ENCODE data around the gene PLEKHO1.
"Not testable (repeated sequence)": the region's sequence is repeated elsewhere in the genome, so short reads cannot be mapped to it uniquely, and the experiment has no call there.

PLEKHO1 gene

GRCh38 chr1:150176593-150176992 lies 26.9 kb downstream of the PLEKHO1 start:
- DNase-seq = no peak

GRCh38 chr1:150178548-150178947 lies 28.8 kb downstream of the PLEKHO1 start:
- DNase-seq = no peak

DNA sequence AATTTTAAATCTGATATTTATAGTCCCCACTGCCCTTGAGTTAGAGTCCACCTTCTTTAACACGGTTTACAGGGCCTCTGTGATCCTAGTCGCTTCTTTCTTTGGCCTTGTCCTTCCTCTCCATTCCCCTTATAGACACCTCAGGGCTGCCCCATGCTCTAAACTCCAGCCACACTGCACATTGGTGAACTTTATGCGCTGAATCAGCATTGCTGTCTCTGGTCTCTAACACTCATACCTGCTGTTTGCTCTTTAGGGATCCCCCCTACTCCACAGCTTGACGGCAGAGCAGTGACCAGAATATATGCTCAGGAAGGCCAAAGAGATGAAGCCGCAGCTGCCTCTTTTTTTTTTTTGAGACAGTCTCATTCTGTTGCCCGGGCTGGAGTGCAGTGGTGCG lies 30.2 kb downstream of the PLEKHO1 start:
- DNase-seq = no peak

- no peak for DNase-seq
These were observed 30.8 kb downstream of the PLEKHO1 start for GRCh38 chr1:150180474-150180873.

- no peak for DNase-seq
These were observed 32.5 kb downstream of the PLEKHO1 start for GRCh38 chr1:150182247-150182646.

DNA sequence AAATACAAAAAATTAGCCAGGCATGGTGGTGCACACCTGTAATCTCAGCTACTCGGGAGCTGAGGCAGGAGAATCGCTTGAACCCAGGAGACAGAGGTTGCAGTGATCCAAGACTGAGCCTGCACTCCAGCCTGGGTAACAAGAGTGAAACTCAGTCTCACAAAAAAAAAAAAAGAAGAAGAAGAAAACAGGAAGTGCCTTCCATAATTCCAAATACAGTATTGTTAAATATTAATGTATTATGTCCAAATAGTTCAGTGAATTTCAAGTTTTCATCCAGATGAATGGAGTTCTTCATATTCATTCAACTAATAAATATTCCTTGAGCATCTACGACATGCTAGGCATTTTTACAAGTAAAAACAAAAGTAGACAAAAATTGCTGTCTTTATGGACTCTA lies 33.3 kb downstream of the PLEKHO1 start:
- no peak for DNase-seq

- DNase-seq = no peak
These were observed 35.8 kb downstream of the PLEKHO1 start for GRCh38 chr1:150185481-150185880.

DNA sequence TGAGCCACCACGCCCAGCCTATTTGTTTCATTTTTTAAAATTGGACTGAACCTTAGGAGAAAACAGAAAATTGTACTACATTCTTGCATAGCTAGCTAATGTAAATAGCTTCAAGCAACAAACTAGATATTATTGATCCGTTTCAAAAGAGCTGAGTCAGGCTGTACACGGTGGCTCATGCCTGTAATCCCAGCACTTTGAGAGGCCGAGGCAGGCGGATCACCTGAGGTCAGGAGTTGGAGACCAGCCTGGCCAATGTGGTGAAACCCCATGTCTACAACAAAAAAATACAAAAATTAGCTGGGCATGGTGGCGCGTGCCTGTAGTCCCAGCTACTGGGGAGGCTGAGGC lies 36.7 kb downstream of the PLEKHO1 start:
- not testable (repeated sequence) for DNase-seq

- DNase-seq = peak; percentile 13
These were observed 37.3 kb downstream of the PLEKHO1 start for GRCh38 chr1:150186789-150187559.

DNA sequence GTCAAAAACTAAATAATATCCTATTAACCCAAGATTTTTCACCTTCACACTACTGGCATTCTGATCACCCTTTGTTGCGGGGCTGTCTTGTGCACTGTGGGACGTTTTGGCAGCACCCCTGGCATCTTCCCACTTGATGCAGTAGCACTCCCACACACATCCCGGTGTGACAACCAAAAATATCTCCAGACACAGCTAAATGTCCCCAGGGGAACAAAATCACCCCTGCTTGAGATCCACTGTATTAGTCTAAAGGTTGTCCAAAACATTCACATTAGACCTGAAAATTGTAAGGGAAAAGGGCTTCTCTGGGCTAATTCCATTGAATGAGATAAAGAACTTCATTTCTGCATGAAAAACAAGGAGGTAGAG lies 37.8 kb downstream of the PLEKHO1 start:
- DNase-seq = no peak

DNA sequence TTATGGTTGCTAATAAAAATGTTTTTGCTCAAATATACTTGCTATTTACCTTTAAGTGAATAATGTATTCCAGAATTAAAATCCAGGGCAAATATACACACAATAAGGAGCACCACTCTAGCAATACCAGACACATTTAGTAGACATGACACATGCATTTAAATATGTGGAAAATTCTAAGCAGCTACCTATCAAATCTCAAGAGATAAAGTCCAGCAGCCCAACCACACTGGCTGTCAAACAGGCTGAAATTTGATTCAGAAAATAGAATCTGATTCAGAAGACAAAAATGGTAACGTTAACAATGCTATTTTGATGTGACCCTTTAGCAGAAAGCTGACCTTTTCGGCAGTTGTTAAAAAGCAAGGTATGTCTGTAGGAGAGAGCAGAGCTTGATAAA lies 42.3 kb downstream of the PLEKHO1 start:
- no peak for DNase-seq

DNA sequence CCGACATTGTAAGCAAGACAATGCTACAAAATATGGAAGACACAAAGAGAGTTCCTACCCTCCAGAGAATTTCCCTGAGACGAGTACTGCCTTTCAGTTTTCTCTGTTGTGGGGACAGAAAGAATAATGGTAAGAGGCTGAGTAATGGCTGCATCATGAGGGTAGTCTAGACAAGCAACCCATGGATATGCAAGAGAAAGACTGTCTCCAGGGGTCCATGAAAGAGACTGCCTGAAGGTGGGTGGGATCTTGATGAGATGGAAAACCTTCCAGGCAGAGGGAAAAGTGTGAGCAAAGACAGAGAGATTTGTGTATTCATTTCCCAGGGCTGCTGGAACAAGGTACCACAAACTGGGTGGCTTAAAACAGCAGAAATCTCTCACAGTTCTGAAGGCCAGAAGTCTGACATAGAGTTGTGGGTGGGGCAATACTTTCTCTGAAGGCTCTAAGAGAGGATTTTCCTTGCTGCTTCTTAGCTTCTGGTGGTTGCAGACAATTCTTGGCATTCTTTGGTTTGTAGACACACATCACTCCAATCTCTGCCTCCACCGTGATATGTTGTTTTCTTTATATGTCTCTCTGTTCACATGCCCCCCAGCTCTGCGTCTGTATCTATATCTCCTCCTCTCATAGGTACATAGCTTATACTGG lies 44.8 kb downstream of the PLEKHO1 start:
- DNase-seq = no peak

DNA sequence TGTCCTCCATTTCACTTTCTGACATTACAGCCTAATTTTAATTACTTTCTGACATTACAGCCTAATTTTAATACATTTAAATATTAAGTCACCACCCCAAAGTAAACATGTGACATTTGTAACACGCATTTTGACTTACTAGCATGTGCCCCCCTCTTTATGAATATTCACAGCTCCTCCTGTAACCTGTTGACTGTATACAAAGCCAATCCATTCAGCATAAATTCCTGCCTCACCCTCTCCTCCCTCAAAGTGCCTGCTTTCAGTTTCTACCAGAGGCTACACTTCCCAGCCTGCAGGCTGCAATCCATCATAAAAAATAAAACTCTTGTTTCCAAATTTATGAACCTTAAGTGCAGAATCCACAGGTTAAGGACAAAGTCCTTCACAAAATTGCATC lies 46.7 kb downstream of the PLEKHO1 start:
- no peak for DNase-seq

DNA sequence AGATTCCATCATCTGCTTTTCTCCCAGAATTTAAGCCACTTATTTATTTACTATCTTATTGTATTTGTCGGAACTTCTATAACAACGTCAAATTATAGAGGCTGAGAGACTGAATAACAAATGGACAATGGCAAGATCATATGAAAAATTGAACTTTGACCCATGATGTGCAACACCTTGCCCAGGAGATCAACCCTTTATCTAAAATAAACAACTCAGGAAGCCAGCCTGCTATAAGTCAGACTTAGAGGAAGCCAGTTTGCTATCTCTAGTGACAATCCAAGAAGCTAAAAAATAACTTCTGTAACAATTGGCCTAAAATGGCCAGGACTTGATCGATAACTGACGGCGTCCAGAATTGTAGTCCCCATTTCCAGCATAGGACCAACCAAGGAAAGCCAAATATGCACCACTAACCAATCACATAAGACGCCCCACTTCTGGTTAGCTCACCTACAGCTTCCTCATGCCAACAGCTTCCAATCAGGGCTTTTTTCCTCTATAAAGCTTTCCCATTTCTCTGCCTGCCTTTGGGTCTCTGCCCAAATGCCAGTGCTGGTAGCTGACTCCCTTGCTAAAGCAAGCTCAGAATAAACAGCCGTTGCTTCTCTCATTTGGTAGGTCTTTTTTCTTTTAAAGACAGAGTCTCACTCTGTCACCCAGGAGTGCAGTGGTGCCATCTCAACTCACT lies 57.7 kb downstream of the PLEKHO1 start:
- DNase-seq = no peak

DNA sequence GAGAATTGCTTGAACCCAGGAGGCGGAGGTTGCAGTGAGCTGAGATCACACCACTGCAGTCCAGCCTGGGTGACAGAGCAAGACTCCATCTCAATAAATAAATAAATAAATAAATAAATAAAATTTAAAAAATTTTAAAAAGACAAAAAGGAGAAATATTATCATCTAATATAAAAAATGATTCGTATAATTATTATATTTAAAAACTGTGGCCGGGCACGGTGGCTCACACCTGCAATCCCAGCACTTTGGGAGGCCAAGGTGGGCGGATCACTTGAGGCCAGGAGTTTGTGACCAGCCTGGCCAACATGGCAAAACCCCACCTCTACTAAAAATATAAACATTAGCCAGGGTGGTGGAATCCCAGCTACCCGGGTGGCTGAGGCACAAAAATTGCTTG lies 58.7 kb downstream of the PLEKHO1 start:
- not testable (repeated sequence) for DNase-seq
